ENCODE measurements around the gene TNIK. TPM values are rescaled to one million over a fixed set of nuclear protein-coding genes. Genes with fewer than 3 reads are reported as not detected.

Gene TNIK
- total and polyA plus RNA-seq, 10 of the 15 experiments (the other 5 are each of a cell fraction or from before 2014, with no cell fraction given) = 13.9 to 74.3 (median 48.2) TPM

GRCh38 chr3:171159024-171159821, 301.0 kb downstream of the TNIK start:
- TF ChIP-seq JUNB (IDR thresholded peaks at IDR 0.05) (no peak), LARP7 (IDR thresholded peaks at IDR 0.05) (no peak), POLR2A (IDR thresholded peaks at IDR 0.05; ENCODE audit: low read depth, low read length) (peak; percentile 37)
- H3K4me1 ChIP-seq (ENCODE audit: control insufficient read depth, insufficient read depth, low read length) = no peaks in the 10 kb centered on the region
- H3K79me2 ChIP-seq (ENCODE audit: control insufficient read depth, insufficient read depth, low read length) = no peaks in the 10 kb centered on the region
- FAIRE-seq (no peak), ATAC-seq (no peak), DNase-seq (ENCODE audit: low read depth, low spot score) (no peak)
- H3K4me2 ChIP-seq (ENCODE audit: control insufficient read depth, insufficient read depth) = no peak overlapping the region
- H3K36me3 ChIP-seq (ENCODE audit: control insufficient read depth in 2 of 2, insufficient read depth in 2 of 2, low read length in 1 of 2) = peaks cover 22 to 63% of the 10 kb centered on the region in 2 experiments
- no peaks in the 10 kb centered on the region for H4K20me1 ChIP-seq (ENCODE audit: control insufficient read depth, insufficient read depth)
- H3K27ac ChIP-seq (ENCODE audit: control insufficient read depth, insufficient read depth) = no peak overlapping the region
- intact Hi-C loops (cut with micrococcal nuclease; ENCODE audit: unreplicated experiment) (no loop called here), in situ Hi-C loops (cut with MboI) (loop anchor here (5.0 kb wide), 1 partner anchor 408 kb away; no protein-coding TSS in a partner anchor)
- ChIA-PET CTCF (interaction anchor here (0.9 to 2.2 kb wide), 4 partner anchors 8 to 408 kb away, joined by 3 to 10 read pairs (median 4); no protein-coding TSS in a partner anchor), POLR2A (no interaction called here), SMC1A (ENCODE audit: uncharacterized antibody, unreplicated experiment) (interaction anchor here (0.5 kb wide), 1 partner anchor 198 kb away, joined by 3 read pairs; no protein-coding TSS in a partner anchor), RAD21 (ENCODE audit: unreplicated experiment) (no interaction called here)
- no peak overlapping the region for H3K9ac ChIP-seq (ENCODE audit: control insufficient read depth, insufficient read depth, low read length)
- no peak overlapping the region for H3K4me3 ChIP-seq
- 95% methylated on average over 20 of the region's 20 CpGs for WGBS (ENCODE audit: insufficient coverage, insufficient replicate concordance, low lambda C conversion rate, missing lambda C conversion rate)
- no peak overlapping the region for H2AFZ ChIP-seq (ENCODE audit: control insufficient read depth, low read depth, low read length)
- peaks cover 2% of the 10 kb centered on the region; the same call in 2 of the 3 replicates for H3K9me3 ChIP-seq (replicated peaks; ENCODE audit: control insufficient read depth, insufficient read depth, low read length)
- no TSS peak for BruUV-seq (replicated peaks)
- no peaks in the 10 kb centered on the region for H3K27me3 ChIP-seq (replicated peaks in 1 of 2; ENCODE audit: control insufficient read depth in 2 of 2, insufficient read depth in 2 of 2, low read length in 1 of 2)

- Histone ChIP-seq H3K4me3 (no peak overlapping the region), H3K4me1 (ENCODE audit: control insufficient read depth, insufficient read depth, low read length) (no peaks in the 10 kb centered on the region), H3K27ac (ENCODE audit: control insufficient read depth, insufficient read depth) (no peak overlapping the region), H4K20me1 (ENCODE audit: control insufficient read depth, insufficient read depth) (no peaks in the 10 kb centered on the region), H3K36me3 (ENCODE audit: control insufficient read depth in 2 of 2, insufficient read depth in 2 of 2, low read length in 1 of 2) (peaks cover 21 to 59% of the 10 kb centered on the region in 2 experiments), H3K27me3 (replicated peaks in 1 of 2; ENCODE audit: control insufficient read depth in 2 of 2, insufficient read depth in 2 of 2, low read length in 1 of 2) (no peaks in the 10 kb centered on the region), H2AFZ (ENCODE audit: control insufficient read depth, low read depth, low read length) (no peak overlapping the region), H3K9ac (ENCODE audit: control insufficient read depth, insufficient read depth, low read length) (no peak overlapping the region), H3K4me2 (ENCODE audit: control insufficient read depth, insufficient read depth) (no peak overlapping the region), H3K79me2 (ENCODE audit: control insufficient read depth, insufficient read depth, low read length) (no peaks in the 10 kb centered on the region), H3K9me3 (replicated peaks; ENCODE audit: control insufficient read depth, insufficient read depth, low read length) (no peaks in the 10 kb centered on the region; the same call in 2 of the 3 replicates)
- SMC1A ChIA-PET (ENCODE audit: uncharacterized antibody, unreplicated experiment) = no interaction called here
- intact Hi-C loops (cut with micrococcal nuclease; ENCODE audit: unreplicated experiment) = no loop called here
- CTCF ChIA-PET = interaction anchor here (0.8 to 2.2 kb wide), 2 partner anchors 13 to 408 kb away, joined by 3 to 10 read pairs; no protein-coding TSS in a partner anchor
- in situ Hi-C loops (cut with MboI) = loop anchor here (5.0 kb wide), 1 partner anchor 409 kb away; no protein-coding TSS in a partner anchor
- 100% methylated on average over 3 of the region's 3 CpGs for WGBS (ENCODE audit: insufficient coverage, insufficient replicate concordance, low lambda C conversion rate, missing lambda C conversion rate)
- POLR2A ChIA-PET = interaction anchor here (1.1 kb wide), 1 partner anchor 34 kb away, joined by 4 read pairs; no protein-coding TSS in a partner anchor
- BruUV-seq (replicated peaks) = no TSS peak
- no peak for ATAC-seq
- FAIRE-seq = no peak
- RAD21 ChIA-PET (ENCODE audit: unreplicated experiment) = interaction anchor here (1.3 kb wide), 1 partner anchor 409 kb away, joined by 4 read pairs; no protein-coding TSS in a partner anchor
- no peak for DNase-seq (ENCODE audit: low read depth, low spot score)
- TF ChIP-seq SREBF2 (IDR thresholded peaks at IDR 0.05; ENCODE audit: low read length) = no peak
- TF ChIP-seq TBL1XR1 (IDR thresholded peaks at IDR 0.05; ENCODE audit: low read depth, low read length) = no peak
- no peak for TF ChIP-seq HDAC6 (IDR thresholded peaks at IDR 0.05; ENCODE audit: unreplicated experiment)
- TF ChIP-seq SUZ12 (IDR thresholded peaks at IDR 0.05; ENCODE audit: unreplicated experiment) = no peak
- TF ChIP-seq CUX1 (IDR thresholded peaks at IDR 0.05; ENCODE audit: insufficient replicate concordance, low read depth, low read length) = no peak
- no peak for TF ChIP-seq HSF1 (IDR thresholded peaks at IDR 0.05; ENCODE audit: low read depth, low read length)
- no peak for TF ChIP-seq RUNX3 (IDR thresholded peaks at IDR 0.05; ENCODE audit: low read length)
Measured at GRCh38 chr3:171157980-171158379, 302.2 kb downstream of the TNIK start.

Data from GM12878 (cell line).